ENCODE data around the gene ZNF511. TPM values are rescaled to one million over a fixed set of nuclear protein-coding genes. Genes with fewer than 3 reads are reported as not detected.
"Not testable (repeated sequence)": the region's sequence is repeated elsewhere in the genome, so short reads cannot be mapped to it uniquely, and the experiment has no call there.

The ZNF511 gene
- total and polyA plus RNA-seq, 3 experiments from 2014 or later = 82.2 to 90.8 (median 83.2) TPM

DNA sequence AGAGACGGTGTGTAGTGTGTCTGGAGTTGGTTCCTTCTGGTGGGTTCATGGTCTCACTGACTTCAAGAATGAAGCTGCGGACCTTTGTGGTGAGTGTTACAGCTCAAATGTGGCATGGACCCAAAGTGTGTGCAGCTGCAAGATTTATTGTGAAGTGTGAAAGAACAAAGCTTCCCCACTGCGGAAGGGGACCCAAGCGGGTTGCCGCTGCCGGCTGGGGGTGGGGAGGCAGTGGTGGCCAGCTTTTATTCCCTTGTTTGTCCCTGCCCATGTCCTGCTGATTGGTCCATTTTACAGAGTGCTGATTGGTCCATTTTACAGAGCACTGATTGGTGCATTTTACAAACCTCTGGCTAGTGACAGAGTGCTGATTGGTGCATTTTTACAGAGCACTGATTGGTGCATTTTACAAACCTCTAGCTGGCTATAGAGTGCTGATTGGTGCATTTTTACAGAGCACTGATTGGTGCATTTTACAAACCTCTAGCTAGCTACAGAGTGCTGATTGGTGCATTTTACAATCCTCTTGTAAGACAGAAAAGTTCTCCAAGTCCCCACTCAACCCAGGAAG is 12.2 kb downstream of the ZNF511 start:
- Mint-ChIP-seq H3K4me1 (peaks cover 5 to 21% (median 7%) of the 10 kb centered on the region in 3 donors), H3K27me3 (peaks cover 6 to 15% of the 10 kb centered on the region in 2 donors)
- H3K27ac ChIP-seq (ENCODE audit: low read depth, low read length); H3K9me3 ChIP-seq (ENCODE audit: low read length); H3K27ac Mint-ChIP-seq; H3K4me3 ChIP-seq (ENCODE audit: low read length); H3K4me1 ChIP-seq (ENCODE audit: insufficient read depth, low read length); POLR2A ChIA-PET; H3K9me3 Mint-ChIP-seq; H3K27me3 ChIP-seq (ENCODE audit: insufficient read depth, low read length, poor library complexity, severe bottlenecking); H3K36me3 ChIP-seq (ENCODE audit: insufficient read depth, low read length); H3K36me3 Mint-ChIP-seq; DNase-seq; H3K4me3 Mint-ChIP-seq: not testable (repeated sequence)
- CTCF ChIA-PET = interaction anchor here (1.1 to 2.6 kb wide), 4 partner anchors 9 to 177 kb away, joined by 3 to 14 read pairs (median 4); no protein-coding TSS in a partner anchor

DNA sequence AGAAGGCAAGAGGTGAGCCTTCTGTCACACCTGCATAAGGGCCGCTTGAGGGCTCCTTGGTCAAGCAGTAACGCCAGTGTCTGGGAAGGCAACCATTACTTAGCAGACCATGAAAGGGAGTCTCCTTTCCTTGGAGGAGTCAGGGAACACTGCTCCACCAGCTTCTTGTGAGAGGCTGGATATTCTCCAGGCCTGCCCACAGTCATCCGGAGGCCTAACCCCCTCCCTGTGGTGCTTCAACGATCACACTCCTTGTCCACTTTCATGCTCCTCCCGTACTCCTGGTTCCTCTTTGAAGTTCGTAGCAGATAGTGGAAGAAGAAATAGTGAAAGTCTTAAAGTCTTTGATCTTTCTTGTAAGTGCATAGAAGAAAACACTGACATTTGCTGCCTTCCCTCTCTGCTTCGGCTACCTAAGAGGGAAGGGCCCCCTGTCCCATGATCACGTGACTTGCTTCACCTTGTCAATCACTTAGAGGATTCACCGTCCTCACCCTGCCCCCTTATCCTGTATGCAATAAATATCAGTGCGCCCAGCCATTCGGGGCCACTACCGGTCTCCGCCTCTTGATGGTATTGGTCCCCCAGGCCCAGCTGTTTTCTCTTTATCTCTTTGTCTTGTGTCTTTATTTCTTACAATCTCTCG is 13.5 kb downstream of the ZNF511 start:
- DNase-seq, H3K36me3 Mint-ChIP-seq: not testable (repeated sequence)

DNA sequence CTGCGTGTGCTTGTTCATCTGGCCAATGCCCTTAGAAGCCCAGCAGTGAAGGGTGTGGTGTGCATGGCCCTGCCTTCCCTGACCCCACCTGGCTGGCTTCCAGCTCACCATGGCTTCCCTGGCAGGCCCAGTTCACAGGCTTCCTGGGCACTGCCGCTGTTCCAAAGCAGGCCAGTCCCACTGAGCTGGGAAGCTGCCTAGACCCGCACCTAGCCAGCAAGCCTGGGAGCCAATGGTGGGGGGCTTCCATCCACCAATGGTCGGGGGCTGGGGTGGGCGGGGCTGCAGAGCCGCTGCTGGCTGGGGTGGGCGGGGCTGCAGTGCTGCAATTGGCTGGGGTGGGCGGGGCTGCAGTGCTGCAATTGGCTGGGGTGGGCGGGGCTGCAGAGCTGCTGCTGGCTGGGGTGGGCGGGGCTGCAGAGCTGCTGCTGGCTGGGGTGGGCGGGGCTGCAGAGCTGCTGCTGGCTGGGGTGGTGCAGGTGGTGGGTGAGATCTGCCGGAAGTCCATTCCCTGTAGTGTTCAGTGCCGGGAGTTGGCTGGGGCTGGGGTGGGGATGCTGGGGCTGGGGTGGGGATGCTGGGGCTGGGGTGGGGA is 15.6 kb downstream of the ZNF511 start:
- Mint-ChIP-seq H3K4me3 (no peak overlapping the region), H3K36me3 (no peaks in the 10 kb centered on the region), H3K27ac (no peak overlapping the region), H3K27me3 (peaks cover 14 to 39% of the 10 kb centered on the region in 2 donors), H3K9me3 (no peaks in the 10 kb centered on the region), H3K4me1 (peaks cover 1 to 15% (median 3%) of the 10 kb centered on the region in 3 donors)
- Histone ChIP-seq H3K4me3 (ENCODE audit: low read length) (no peak overlapping the region), H3K27me3 (ENCODE audit: insufficient read depth, low read length, poor library complexity, severe bottlenecking) (peaks cover 36% of the 10 kb centered on the region), H3K4me1 (ENCODE audit: insufficient read depth, low read length) (peaks cover 13% of the 10 kb centered on the region), H3K36me3 (ENCODE audit: insufficient read depth, low read length) (no peaks in the 10 kb centered on the region), H3K27ac (ENCODE audit: low read depth, low read length) (no peak overlapping the region), H3K9me3 (ENCODE audit: low read length) (no peaks in the 10 kb centered on the region)
- ChIA-PET POLR2A (interaction anchor here (0.6 to 1.5 kb wide), 2 partner anchors 8 to 25 kb away, joined by 3 to 4 read pairs; no protein-coding TSS in a partner anchor), CTCF (interaction anchor here (0.7 to 2.7 kb wide), 5 partner anchors 8 to 37 kb away, joined by 3 to 12 read pairs (median 5); partner anchors contain the start of gene CALY)
- peak; percentile 46 to 75 (median 55) for DNase-seq

More for the DNA sequence above, 13.5 kb downstream of the ZNF511 start:
- Mint-ChIP-seq H3K27me3 (peaks cover 9 to 26% of the 10 kb centered on the region in 2 donors), H3K4me1 (peaks cover 5 to 24% (median 7%) of the 10 kb centered on the region in 3 donors)
- H3K27ac Mint-ChIP-seq; H3K27ac ChIP-seq (ENCODE audit: low read depth, low read length); POLR2A ChIA-PET; H3K4me3 Mint-ChIP-seq; H3K9me3 Mint-ChIP-seq; H3K36me3 ChIP-seq (ENCODE audit: insufficient read depth, low read length); H3K9me3 ChIP-seq (ENCODE audit: low read length); H3K4me3 ChIP-seq (ENCODE audit: low read length): not testable (repeated sequence)
- peaks cover 18% of the 10 kb centered on the region for H3K27me3 ChIP-seq (ENCODE audit: insufficient read depth, low read length, poor library complexity, severe bottlenecking)
- peaks cover 12% of the 10 kb centered on the region for H3K4me1 ChIP-seq (ENCODE audit: insufficient read depth, low read length)
- CTCF ChIA-PET = interaction anchor here (1.3 to 2.7 kb wide), 3 partner anchors 8 to 15 kb away, joined by 3 to 14 read pairs (median 12); no protein-coding TSS in a partner anchor

DNA sequence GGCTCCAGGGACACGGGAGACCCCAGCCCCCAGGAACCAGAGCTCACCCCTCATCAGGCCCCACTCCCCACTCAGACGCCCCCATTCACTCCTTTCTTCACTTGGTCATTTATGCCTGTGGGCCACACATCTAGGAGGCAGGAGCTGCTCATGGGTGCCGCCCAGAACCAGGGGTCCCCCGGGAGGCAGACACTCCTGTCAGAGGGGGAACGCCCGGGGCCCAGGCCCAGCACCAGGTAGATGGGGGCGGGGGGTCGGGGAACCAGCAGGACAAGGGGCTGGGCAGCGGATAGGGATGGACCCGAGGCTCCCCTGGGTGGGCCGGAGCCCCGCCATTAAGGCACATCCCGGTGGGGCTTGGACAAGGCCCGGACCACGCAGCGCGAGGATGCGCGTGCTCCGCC is 16.1 kb downstream of the ZNF511 start:
- ChIA-PET CTCF (interaction anchor here (0.8 to 2.7 kb wide), 4 partner anchors 7 to 37 kb away, joined by 3 to 12 read pairs (median 5); partner anchors contain the start of gene CALY), POLR2A (interaction anchor here (0.6 to 1.5 kb wide), 2 partner anchors 9 to 25 kb away, joined by 3 to 4 read pairs; no protein-coding TSS in a partner anchor)
- Mint-ChIP-seq H3K27me3 (peaks cover 18 to 41% of the 10 kb centered on the region in 2 donors), H3K27ac (peak overlapping the region in 1 of 8 donors; percentile 60), H3K36me3 (no peaks in the 10 kb centered on the region), H3K9me3 (no peaks in the 10 kb centered on the region), H3K4me1 (peaks cover 4 to 19% (median 4%) of the 10 kb centered on the region in 3 donors), H3K4me3 (peak overlapping the region in 4 of 7 donors; percentile 20 to 85 (median 44))
- Histone ChIP-seq H3K4me3 (ENCODE audit: low read length) (peak overlapping the region; percentile 4), H3K27ac (ENCODE audit: low read depth, low read length) (no peak overlapping the region), H3K4me1 (ENCODE audit: insufficient read depth, low read length) (peaks cover 19% of the 10 kb centered on the region), H3K9me3 (ENCODE audit: low read length) (no peaks in the 10 kb centered on the region), H3K27me3 (ENCODE audit: insufficient read depth, low read length, poor library complexity, severe bottlenecking) (peaks cover 39% of the 10 kb centered on the region), H3K36me3 (ENCODE audit: insufficient read depth, low read length) (no peaks in the 10 kb centered on the region)
- peak in 1 of 5 donors; percentile 37 for DNase-seq

DNA sequence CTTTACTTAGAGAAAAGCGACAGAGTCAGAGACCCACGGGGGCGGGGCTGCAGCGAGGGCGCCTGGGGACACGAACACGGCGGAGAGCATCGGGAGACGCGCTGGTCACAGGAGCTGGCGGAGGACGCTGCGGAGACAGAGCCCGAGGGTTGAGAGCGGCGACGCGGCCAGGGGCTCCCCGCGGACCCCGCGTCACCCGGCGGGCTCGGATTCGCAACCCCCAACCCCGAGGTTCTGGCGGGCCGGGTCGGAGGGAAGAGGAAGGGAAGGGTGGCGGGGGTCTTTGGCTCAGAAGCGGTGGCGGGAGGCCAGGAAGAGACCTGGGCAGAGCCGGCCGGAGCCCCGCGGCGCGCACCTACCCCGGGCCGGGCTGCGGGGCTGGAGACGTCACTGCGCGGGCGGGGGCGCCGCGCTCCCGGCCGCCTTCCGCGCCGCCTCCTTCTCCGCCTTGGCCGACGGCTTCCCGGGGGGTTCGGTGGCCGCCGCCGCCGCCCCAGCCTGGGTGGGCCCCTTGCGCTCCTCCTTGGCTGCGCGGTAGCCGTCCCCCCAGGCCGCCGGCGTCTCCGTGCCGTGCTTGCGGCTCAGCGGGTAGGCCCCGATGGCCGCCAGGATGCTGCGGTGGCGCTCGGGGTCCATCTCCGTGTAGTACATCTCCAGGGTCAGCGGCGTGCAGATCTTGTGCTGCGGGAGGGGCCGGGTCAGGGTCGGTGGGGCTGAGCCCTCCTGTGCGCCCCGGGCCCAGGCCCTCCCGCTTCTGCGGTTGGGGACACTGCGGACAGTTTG is 16.9 kb downstream of the ZNF511 start:
- Mint-ChIP-seq H3K27me3 (peaks cover 16 to 36% of the 10 kb centered on the region in 2 donors), H3K4me3 (peak overlapping the region; percentile 37 to 85 (median 74)), H3K9me3 (no peaks in the 10 kb centered on the region), H3K36me3 (no peaks in the 10 kb centered on the region), H3K27ac (peak overlapping the region in 2 of 8 donors; percentile 18 to 47), H3K4me1 (peaks cover 5 to 21% (median 6%) of the 10 kb centered on the region in 3 donors)
- ChIA-PET POLR2A (interaction anchor here (1.0 kb wide), 1 partner anchor 9 kb away, joined by 3 read pairs; no protein-coding TSS in a partner anchor), CTCF (interaction anchor here (0.8 kb wide), 1 partner anchor 36 kb away, joined by 3 read pairs; no protein-coding TSS in a partner anchor)
- peaks cover 20% of the 10 kb centered on the region for H3K4me1 ChIP-seq (ENCODE audit: insufficient read depth, low read length)
- no peaks in the 10 kb centered on the region for H3K9me3 ChIP-seq (ENCODE audit: low read length)
- H3K27ac ChIP-seq (ENCODE audit: low read depth, low read length) = no peak overlapping the region
- H3K36me3 ChIP-seq (ENCODE audit: insufficient read depth, low read length) = no peaks in the 10 kb centered on the region
- H3K4me3 ChIP-seq (ENCODE audit: low read length) = peak overlapping the region; percentile 34
- peaks cover 39% of the 10 kb centered on the region for H3K27me3 ChIP-seq (ENCODE audit: insufficient read depth, low read length, poor library complexity, severe bottlenecking)
- DNase-seq = peak in 1 of 5 donors; percentile 45

DNA sequence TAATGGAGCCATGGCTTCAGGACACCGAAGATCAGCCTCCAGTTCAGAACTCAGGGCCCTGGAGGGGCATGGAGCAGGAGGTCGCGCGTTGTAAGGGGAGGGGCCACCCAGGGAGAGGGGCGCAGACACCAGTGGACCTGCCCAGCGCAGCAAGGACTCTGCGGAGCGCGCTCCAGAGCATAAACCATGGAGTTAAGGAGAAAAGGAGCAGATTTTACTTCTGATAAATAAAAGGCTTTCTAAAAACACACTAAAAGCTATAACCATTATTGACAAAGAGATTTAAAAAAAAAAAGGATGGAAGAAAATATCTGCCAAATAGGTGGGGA is 17.5 kb downstream of the ZNF511 start:
- Mint-ChIP-seq H3K4me3 (peak overlapping the region in 3 of 7 donors; percentile 12 to 50 (median 24)), H3K27me3 (peaks cover 16 to 41% of the 10 kb centered on the region in 2 donors), H3K4me1 (peaks cover 5 to 21% (median 6%) of the 10 kb centered on the region in 3 donors), H3K9me3 (no peaks in the 10 kb centered on the region), H3K36me3 (no peaks in the 10 kb centered on the region), H3K27ac (no peak overlapping the region)
- ChIA-PET CTCF (no interaction called here), POLR2A (interaction anchor here (1.0 kb wide), 1 partner anchor 8 kb away, joined by 3 read pairs; no protein-coding TSS in a partner anchor)
- H3K9me3 ChIP-seq (ENCODE audit: low read length) = no peaks in the 10 kb centered on the region
- DNase-seq = no peak
- peak overlapping the region; percentile 34 for H3K4me3 ChIP-seq (ENCODE audit: low read length)
- H3K4me1 ChIP-seq (ENCODE audit: insufficient read depth, low read length) = peaks cover 20% of the 10 kb centered on the region
- no peaks in the 10 kb centered on the region for H3K36me3 ChIP-seq (ENCODE audit: insufficient read depth, low read length)
- H3K27ac ChIP-seq (ENCODE audit: low read depth, low read length) = no peak overlapping the region
- peaks cover 39% of the 10 kb centered on the region for H3K27me3 ChIP-seq (ENCODE audit: insufficient read depth, low read length, poor library complexity, severe bottlenecking)

All from CD8-positive, alpha-beta memory T cell (primary cell).